ENCODE results near the gene RFK. TPM values are rescaled to one million over a fixed set of nuclear protein-coding genes. Genes with fewer than 3 reads are reported as not detected.

The RFK gene
- total RNA-seq, 2 donors from 2014 or later, result 18.4 to 23.5 TPM

DNA sequence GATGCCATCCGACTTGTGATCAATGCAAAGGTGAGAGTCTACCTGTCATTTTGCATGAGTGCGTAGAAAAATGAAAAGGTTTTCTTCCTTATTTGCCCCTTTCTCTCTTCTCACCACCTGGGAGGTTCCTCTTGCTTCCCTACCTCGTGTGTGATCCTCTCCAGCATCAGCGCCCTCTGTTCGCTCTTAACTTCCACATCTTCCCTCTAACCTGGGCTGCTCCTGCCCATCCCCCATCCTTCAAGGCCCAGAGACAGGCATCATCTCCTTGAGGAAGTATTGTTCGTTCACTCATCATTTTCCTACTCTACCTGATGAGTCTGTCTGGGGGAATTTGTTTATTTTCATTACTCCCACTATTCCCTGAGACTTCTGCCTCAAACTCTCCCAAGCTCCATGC, 55.8 kb downstream of the RFK start:
- no peaks in the 10 kb centered on the region for H3K4me1 ChIP-seq (replicated peaks)
- H3K36me3 ChIP-seq, result no peaks in the 10 kb centered on the region
- no peak for TF ChIP-seq POLR2AphosphoS5 (IDR thresholded peaks at IDR 0.05)
- TF ChIP-seq, protein P1, sequence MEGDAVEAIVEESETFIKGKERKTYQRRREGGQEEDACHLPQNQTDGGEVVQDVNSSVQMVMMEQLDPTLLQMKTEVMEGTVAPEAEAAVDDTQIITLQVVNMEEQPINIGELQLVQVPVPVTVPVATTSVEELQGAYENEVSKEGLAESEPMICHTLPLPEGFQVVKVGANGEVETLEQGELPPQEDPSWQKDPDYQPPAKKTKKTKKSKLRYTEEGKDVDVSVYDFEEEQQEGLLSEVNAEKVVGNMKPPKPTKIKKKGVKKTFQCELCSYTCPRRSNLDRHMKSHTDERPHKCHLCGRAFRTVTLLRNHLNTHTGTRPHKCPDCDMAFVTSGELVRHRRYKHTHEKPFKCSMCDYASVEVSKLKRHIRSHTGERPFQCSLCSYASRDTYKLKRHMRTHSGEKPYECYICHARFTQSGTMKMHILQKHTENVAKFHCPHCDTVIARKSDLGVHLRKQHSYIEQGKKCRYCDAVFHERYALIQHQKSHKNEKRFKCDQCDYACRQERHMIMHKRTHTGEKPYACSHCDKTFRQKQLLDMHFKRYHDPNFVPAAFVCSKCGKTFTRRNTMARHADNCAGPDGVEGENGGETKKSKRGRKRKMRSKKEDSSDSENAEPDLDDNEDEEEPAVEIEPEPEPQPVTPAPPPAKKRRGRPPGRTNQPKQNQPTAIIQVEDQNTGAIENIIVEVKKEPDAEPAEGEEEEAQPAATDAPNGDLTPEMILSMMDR (IDR thresholded peaks at IDR 0.05), result no peak
- no peak for TF ChIP-seq POLR2A (IDR thresholded peaks at IDR 0.05)
- DNase-seq (ENCODE audit: low spot score), result no peak
- H3K27ac ChIP-seq, result no peak overlapping the region
- intact Hi-C loops (cut with DNase I), result no loop called here
- H3K27me3 ChIP-seq (replicated peaks; ENCODE audit: insufficient read depth), result no peaks in the 10 kb centered on the region
- no peaks in the 10 kb centered on the region for H3K9me3 ChIP-seq
- no peak overlapping the region for H3K4me3 ChIP-seq
- WGBS, result 68% methylated on average over 6 of the region's 6 CpGs

DNA sequence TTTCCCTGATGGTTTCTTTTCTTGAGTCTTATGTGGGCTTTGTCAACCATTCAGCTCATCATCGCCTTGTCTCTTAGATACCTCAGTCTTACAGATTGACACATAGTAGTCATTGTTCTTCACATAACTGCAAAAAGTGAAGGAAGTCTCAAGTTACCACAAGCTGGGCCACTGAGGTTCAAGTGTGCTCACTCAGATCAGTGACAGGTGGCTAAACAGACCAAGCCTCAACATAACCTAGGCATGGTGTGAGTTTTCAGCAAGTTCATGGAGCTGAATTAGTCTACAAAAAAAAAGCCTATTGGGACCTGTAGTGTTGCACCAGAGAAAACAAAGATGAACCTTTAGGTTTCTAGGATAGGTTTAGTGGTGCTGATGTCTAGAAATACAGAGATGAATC, 58.2 kb downstream of the RFK start:
- Histone ChIP-seq H3K27me3 (replicated peaks; ENCODE audit: insufficient read depth) (no peaks in the 10 kb centered on the region), H3K9me3 (no peaks in the 10 kb centered on the region), H3K36me3 (no peaks in the 10 kb centered on the region), H3K4me3 (no peak overlapping the region), H3K27ac (no peak overlapping the region), H3K4me1 (replicated peaks) (no peaks in the 10 kb centered on the region)
- no peak for DNase-seq (ENCODE audit: low spot score)
- no peak for TF ChIP-seq POLR2AphosphoS5 (IDR thresholded peaks at IDR 0.05)
- intact Hi-C loops (cut with DNase I), result no loop called here
- 100% methylated on average over 1 of the region's 1 CpG for WGBS

Other genes with a start within 250 kb of the RFK start
- 1 to 10 TPM; 3.1 to 3.8 TPM for gene GCNT1, start 64.8 kb upstream of the RFK start, total RNA-seq

Data from prostate gland (tissue), 2 donors.